Gastroesophageal sphincter (tissue), 3 donors: ENCODE results near the gene PNMA8B.

Experiments used
- CTCF ChIP-seq, 4 experiments: fragments of 200-600 bp in 2 of 4; fragments of 450-650 bp in 2 of 4; sonication (generic) in 1 of 4; IDR thresholded peaks; one replicate each; pipeline ENCODE4 v1.5.1; 2017 to 2019; ENCODE audit warnings: antibody characterized with exemption in 4 of 4, mild to moderate bottlenecking in 2 of 4, moderate library complexity in 2 of 4
- EP300 ChIP-seq: sonication (generic); formaldehyde crosslinking; IDR thresholded peaks from one replicate; pipeline ENCODE4 v1.6.1; 2017; ENCODE audit warnings: antibody characterized with exemption, mild to moderate bottlenecking
- POLR2A ChIP-seq, 2 donors: fragments of 450-650 bp; IDR thresholded peaks; one replicate each; pipeline ENCODE4 v1.6.1; 2017; ENCODE audit warnings: antibody characterized with exemption in 2 of 2, mild to moderate bottlenecking in 2 of 2, moderate library complexity in 1 of 2
- POLR2AphosphoS5 ChIP-seq: sonication (generic); formaldehyde crosslinking; IDR thresholded peaks from one replicate; pipeline ENCODE4 v1.6.1; 2017; ENCODE audit warnings: antibody characterized with exemption

GRCh38 chr19:46456930-46457329 lies 38.7 kb downstream of the PNMA8B start:
- TF ChIP-seq CTCF (IDR thresholded peaks at IDR 0.05), result no peak
- no peak for TF ChIP-seq POLR2A (IDR thresholded peaks at IDR 0.05)
- no peak for TF ChIP-seq POLR2AphosphoS5
- no peak for TF ChIP-seq EP300
